ENCODE results near the gene DOCK10. TPM values are rescaled to one million over a fixed set of nuclear protein-coding genes. Genes with fewer than 3 reads are reported as not detected.
"Not testable (repeated sequence)": the region's sequence is repeated elsewhere in the genome, so short reads cannot be mapped to it uniquely, and the experiment has no call there.

Gene DOCK10
- total RNA-seq, 1 donor from 2014 or later, result 50.7 TPM

DNA sequence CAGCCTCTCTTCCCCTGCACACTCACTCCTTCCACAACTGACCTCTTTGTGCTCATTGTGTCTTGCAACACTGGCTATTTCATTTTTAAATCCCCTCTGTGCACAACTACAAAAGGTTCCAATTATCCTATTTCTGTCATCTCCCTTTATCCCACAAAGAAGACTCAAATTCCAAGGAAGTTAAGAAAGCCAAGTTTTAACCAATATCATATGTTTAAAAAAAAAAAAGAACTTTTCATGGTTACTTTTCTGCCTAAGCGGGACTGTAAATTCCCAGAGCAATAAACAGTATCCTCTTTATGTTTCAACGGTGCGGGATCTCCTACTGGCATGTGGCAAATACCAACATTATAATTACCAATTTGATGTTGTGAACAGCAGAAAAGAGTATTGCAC lies 83.8 kb downstream of the DOCK10 start:
- DNase-seq (ENCODE audit: low spot score), result no peak
- peak; percentile 89 for ATAC-seq
- intact Hi-C loops (cut with DNase I), result no loop called here

DNA sequence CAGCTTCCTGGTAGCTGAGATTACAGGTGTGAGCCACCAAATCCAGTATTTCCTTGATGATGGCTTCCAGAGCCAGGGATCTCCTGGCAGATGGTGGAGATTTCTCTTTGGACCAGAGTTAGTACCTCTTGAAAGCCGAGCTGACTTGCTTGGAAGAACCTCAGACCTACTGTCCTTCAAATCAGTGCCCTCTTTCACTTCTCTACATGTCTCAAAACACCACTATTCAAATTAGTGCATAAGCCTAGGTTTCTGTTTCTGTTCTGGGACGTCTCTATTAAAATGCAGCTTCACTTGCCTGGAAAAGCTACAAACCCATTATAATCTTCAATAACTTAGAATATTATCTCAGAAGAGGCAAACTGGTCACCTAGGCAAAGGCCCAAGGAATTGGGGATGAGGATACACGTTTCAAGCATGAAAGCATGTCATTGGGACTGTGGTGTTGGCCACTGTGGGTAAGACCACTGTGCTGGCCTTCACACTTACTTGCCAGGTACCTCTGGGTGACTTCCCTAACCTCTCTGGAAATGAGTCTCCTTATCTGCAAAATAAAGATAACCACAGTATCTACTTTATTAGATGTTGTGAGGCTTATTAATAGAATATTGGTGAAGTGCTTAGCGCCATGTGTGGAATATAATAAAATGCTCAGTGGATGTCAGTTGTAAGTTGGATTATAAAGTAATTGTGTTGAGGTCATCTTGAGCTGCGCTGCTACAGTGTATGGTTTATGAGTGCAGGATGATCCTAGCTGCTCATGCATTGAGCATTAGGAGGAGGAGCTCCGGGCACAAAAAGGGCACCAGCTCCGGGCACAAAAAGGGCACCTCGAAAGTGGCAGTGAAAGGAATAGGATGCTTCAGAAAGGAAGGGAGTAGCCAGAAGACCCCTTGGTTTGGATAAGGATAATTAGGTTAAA lies 84.5 kb downstream of the DOCK10 start:
- intact Hi-C loops (cut with DNase I), result no loop called here

DNA sequence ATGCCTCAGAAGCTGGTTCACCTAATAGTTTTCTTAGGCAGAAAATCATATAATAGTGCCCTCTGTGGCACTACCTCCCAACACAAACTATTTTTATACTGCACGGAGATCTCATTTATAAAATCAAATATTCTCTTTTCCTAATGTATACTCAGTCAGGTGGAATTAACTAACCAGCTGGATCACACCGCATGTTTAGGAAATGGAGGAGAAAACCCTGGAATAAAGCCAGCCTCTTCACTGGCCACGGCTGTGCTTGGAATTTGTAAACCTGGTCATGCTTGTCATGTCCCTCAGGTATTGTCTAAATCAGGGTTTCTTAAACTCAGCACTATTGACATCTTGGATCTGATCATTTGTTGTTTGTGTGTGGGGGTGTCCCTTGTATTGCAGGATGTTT lies 85.6 kb downstream of the DOCK10 start:
- no peak for ATAC-seq
- intact Hi-C loops (cut with DNase I), result no loop called here
- DNase-seq (ENCODE audit: low spot score), result no peak

More for the DNA sequence above, 84.5 kb downstream of the DOCK10 start:
- DNase-seq (ENCODE audit: low spot score) (no peak), ATAC-seq (peak; percentile 46)

DNA sequence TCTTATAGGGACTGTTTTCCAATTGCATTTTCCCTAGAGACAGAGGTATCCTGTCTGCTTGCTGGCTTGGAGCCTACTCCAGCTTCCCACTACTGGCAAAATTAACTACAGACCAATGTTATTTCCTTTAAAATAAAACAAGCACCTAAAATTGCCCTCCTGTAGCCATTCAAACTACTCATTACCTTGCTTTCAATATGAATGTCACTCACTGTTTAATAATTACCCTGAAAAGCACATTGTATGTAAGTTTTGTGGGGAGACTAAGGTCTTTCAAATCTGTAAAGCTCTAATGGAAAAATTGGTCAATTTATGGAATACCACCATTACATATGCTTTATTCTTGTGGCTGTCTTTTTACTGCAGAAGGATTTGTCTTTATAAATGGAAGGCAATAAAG lies 87.3 kb downstream of the DOCK10 start:
- intact Hi-C loops (cut with DNase I), result no loop called here
- no peak for ATAC-seq

DNA sequence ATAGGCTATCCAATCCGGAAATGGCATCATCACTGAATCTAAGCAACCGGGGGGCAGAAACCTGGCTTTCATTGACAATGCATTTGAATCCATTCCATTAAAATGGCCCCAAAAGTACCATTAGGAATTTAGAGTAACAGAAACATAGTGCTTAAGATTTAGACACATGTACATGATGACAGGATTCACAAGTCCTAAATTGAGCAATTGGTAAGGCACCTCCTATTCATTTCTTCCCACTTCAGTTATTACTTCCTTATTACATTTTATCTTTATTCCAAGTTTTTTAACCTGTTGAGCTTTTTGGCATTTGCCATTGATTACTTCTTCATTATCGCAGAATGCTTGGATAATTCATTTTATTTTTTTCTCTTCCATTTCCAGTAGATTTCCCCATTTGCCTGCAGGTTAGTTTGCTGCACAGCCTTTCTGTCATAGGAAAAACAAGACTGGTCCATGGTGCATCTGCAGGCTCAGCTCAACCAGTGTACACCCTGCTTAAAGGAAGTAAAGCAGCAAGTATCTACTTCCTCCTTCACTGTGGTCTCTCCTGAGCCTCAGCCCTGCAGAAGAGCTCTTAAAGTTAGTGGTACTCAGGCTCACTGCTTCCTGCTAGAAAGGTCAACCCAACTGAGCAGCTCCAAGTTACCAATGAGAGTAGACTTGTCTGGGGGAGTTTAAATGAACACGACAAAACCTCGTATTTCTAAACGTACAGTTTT lies 89.2 kb downstream of the DOCK10 start:
- intact Hi-C loops (cut with DNase I), result no loop called here
- ATAC-seq (peak; percentile 66), DNase-seq (ENCODE audit: low spot score) (no peak)

More for the DNA sequence above, 87.3 kb downstream of the DOCK10 start:
- no peak for DNase-seq (ENCODE audit: low spot score)

DNA sequence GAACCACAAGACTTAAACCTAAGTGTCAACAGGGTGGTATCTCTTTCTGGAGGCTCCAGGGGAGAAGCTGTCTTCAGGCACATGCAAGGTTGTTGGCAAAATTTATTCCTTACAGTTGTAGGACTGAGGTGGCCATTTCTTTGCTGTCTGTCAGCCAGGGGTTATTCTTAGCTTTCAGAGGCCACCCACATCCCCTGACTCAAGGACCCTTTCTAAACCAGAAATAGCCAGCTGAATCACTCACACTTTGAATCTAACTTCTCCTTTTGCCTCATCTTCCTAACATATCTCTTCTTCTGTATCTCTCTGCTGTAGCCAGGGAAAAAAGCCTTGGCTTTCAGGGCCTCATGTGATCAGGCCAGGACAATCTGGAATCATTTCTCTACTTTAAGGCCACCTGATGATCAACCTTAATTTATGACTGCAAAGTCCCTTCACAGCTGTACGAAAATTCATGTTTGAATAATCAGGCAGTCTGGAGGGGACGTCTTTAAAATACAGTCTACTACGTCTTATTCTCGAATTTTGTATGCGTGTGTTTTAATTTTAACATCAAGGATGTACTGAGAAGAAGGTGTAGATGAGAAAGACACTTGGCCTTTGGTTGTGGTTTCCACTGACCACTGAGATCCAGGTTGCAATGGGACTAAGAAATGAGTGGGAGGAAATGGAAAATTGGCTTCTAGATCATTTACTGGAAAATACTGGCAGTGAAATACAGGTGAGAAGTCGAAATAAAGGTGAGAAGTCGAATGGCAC lies 90.4 kb downstream of the DOCK10 start:
- intact Hi-C loops (cut with DNase I), result no loop called here
- DNase-seq (ENCODE audit: low spot score) (no peak), ATAC-seq (no peak)

DNA sequence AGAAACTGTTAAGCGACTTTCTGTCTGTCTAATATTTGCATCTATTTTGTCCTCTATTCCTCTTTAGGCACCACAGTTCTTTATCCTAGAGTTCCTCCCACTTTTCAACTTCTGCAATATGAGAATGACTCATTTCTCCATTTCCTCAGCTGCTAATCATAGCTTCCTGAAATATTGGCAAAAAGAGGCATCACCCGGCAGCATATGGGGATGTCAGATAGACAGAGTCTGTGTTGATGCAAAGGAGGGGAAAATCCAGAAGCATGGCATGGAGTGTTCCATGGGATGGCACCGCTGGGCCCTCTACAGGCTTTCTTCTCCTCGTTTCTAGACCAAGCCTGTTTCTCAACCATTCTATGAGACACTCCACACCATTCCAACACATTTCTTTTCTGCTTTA lies 93.4 kb downstream of the DOCK10 start:
- intact Hi-C loops (cut with DNase I), result no loop called here
- no peak for DNase-seq (ENCODE audit: low spot score)
- peak; percentile 57 for ATAC-seq

DNA sequence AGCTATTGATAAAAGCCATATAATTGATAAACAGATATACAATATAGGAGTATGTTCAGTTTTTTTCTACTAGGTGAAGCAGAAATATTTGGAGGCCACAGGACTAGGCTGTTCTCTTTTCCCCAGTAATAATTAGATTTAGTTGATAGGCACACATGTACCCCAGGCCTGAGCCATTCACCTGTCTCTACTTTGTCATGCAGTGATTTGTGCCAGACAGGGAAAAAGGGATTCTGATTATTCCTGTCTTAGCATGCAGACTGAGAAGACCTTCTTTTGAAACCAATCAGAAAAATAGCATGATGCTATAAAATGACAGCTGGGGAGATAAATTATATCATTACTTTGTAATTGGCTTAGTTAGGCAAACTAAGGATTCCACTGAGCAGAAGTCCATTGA lies 94.3 kb downstream of the DOCK10 start:
- intact Hi-C loops (cut with DNase I), result no loop called here
- no peak for DNase-seq (ENCODE audit: low spot score)
- no peak for ATAC-seq

DNA sequence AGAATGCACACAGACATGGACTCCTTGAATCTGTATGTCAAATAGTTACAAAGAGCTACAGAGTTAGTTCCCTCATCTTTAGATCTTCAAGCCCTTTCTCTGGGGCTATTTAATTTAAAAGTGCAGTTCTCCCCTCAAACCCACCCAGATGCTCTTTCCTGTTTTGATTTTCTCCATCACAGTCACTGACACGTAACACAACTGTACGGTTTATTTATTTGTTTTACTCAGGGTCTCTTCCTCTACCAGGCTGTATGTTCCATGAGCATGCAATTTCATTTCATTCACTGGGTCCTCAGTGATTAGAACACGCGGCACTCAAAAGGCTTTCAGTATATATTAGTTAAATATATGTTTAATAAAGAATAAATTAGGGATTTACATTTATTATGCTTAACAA lies 94.7 kb downstream of the DOCK10 start:
- DNase-seq (ENCODE audit: low spot score) (no peak), ATAC-seq (no peak)
- intact Hi-C loops (cut with DNase I), result no loop called here

DNA sequence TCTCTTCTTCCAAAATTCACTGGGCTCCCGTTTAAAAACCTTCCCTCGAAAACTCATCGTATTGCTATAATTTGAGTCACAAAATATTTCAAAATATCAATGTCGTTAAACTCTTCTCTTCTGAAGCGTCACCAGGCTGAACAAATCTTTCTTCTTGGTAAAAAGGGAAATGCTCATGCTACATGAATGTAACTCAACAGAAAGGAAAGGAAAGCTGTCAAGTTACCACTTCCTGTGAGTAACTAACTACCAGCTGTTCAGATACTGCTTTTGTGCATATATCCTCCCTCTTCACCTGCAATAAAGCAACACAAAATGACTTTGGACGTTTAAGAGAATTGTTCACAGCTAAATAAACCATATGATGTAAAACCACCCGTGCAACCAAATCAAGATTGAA lies 95.4 kb downstream of the DOCK10 start:
- intact Hi-C loops (cut with DNase I), result no loop called here
- ATAC-seq (no peak), DNase-seq (ENCODE audit: low spot score) (no peak)

DNA sequence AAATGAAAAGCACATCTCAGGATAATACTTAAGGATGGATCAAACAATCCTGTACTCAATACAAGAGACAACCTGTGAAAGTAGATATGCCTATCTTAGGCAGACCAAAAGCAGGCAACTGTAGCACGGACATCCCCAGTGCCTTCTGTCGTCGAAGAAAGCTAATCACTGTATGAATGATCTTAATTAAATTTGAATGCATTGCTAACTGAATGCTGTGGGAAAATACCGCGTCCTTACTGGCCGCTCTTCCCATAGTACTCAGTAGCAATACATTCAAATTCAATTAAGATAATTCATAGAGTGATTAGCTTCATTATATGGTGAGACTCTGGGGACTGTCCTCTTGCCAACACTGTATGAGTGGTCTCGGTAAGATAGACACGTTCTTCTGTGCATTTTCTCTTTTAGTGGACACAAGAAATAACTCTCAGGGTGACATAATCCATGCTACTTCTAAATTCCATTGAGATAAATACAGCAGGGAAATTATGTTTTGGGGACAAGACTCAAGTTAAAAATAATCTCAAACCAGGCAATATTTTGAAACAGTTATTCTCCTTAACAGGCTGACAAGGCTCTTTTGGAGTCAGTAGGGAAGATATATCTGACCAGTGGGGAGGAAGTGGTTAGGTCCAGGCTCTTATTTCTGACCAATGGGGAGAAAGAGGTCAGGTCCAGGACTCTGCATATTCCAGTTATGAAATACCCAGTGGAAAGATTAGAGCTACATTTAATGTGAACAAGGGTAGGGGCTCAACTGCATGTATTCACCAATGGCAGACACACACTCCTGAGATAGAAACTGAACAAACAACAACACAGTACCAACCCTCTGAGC lies 97.3 kb downstream of the DOCK10 start:
- intact Hi-C loops (cut with DNase I), result no loop called here
- ATAC-seq (peak; percentile 74), DNase-seq (ENCODE audit: low spot score) (no peak)

DNA sequence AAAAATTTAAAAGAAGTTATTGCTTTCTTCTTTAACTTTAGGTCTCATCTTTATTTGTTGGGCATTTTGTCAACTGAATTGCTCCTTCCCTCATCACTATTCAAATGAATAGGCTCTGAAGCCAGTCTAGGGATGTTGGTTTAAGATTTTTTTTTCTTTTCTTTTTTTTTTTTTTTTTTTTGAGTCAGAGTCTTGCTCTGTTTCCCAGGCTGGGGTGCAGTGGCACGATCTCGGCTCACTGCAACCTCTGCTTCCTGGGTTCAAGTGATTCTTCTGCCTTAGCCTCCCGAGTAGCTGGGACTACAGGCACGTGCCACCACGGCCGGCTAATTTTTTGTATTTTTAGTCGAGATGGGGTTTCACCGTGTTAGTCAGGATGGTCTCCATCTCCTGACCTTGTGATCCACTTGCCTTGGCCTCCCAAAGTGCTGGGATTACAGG lies 98.6 kb downstream of the DOCK10 start:
- DNase-seq (ENCODE audit: low spot score); ATAC-seq; intact Hi-C loops (cut with DNase I): not testable (repeated sequence)

DNA sequence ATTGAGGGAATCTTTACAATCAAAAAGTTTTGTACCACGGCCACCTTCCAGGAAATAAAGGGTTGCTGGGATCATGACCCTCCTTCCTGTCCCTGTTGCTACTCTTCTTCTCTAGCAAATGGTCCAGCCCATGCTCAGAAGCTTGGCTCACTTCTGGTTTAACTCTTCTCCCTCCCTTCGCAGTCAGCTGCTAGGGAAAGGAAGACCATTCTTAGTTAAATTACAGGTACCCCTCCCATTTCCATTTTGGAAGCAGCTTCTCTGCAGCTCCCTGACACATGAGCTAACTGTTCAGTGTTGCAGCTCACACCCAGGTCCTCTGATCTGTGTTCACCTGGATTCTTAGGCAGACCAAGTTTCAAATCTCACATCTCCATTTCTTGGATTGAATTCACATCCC lies 100.3 kb downstream of the DOCK10 start:
- DNase-seq (ENCODE audit: low spot score) (no peak), ATAC-seq (no peak)
- intact Hi-C loops (cut with DNase I), result no loop called here

DNA sequence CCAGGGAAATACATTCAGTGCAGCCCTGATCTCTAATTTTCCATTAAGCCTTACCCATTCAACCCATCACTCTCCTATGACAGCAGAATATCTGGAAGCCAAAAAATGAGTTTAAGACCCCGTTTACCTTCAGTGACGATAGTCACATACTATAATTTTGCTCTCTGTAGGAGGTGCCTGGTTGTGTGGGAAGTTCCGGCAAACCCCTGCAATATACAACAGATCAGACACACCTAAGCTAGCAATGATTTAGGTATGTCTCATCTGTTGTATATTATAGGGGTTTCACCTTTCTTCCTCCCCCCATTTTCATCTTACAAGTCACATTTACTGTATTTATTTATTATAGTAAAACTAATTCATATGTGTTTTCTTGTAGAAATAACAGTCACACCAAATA lies 101.7 kb downstream of the DOCK10 start:
- intact Hi-C loops (cut with DNase I), result no loop called here
- no peak for ATAC-seq
- DNase-seq (ENCODE audit: low spot score), result no peak

DNA sequence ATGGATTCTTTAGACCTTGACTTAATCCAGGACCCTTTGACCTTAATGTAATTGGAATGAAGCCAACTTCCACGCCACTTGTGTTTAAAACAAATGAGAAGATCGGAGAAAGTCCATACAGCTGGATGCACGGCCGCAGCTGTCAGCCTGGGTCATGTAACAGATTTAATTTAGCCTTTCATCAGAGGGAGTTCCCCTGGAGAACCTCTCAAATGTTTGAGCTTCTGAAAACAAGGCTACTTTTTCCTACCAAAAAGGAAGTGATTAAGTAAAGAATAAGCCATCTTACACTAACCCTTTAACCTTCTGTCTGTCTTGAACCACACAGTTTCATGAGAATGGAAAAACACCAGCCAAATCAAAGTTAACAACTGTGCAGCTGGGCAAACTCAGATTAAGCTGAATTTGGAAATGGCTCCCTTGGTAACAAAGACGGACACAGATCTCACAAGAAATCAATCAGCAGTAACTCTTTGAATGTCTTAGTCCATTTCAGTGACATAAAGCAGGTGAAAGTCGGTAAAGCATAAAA lies 103.6 kb downstream of the DOCK10 start:
- DNase-seq (ENCODE audit: low spot score) (no peak), ATAC-seq (peak; percentile 63)
- intact Hi-C loops (cut with DNase I), result no loop called here

DNA sequence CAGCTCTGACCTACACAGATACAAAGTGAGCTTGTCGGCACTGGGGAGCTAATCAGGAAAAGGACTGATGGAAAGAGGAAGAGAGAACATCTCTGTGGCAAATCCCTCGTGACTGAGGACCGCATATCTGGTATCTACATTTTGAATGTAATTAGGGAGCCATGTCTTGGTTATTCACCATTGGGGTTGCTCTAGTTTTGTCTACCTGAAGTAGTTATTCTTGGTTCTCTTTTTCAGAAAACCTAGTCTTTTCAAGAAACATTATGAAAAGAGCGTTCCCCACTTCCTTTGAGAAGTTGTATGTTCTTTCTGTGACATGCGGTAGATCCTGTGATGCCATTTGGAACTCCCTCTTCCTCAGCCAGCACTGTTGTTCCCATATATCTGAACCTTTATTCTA lies 104.4 kb downstream of the DOCK10 start:
- intact Hi-C loops (cut with DNase I), result no loop called here
- ATAC-seq (no peak), DNase-seq (ENCODE audit: low spot score) (no peak)

DNA sequence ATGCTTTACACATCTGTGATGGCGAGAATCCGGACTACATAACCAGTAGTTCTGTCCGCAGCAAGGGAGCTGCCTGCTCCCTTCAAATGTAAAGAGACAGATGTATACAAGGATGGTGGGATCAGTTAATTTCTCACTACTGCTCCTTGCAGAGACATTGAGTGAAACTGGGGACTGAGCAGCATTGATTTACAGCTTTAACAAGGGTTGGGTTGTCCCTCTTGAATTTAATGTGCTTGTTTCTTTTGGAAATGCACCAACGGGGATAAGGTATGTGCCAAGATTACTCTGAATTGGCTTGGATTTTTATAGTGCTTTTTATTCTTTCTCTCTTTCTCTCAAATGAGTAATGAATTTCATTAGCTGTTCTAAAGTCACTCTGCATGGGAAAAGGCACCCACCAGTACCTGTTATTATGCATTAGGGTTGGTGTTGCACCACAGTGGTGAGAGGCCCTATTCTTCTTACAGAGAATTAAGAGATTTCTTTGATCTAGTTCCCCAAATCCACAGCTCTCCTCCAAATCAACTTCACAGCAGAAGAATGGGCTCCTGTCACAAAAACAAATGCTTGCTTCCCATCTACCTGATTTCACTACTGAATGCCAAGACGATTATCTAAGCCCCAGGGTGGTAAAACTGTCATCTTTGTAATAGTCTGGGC lies 107.6 kb downstream of the DOCK10 start:
- peak; percentile 44 for ATAC-seq
- intact Hi-C loops (cut with DNase I), result no loop called here
- DNase-seq (ENCODE audit: low spot score), result no peak

DNA sequence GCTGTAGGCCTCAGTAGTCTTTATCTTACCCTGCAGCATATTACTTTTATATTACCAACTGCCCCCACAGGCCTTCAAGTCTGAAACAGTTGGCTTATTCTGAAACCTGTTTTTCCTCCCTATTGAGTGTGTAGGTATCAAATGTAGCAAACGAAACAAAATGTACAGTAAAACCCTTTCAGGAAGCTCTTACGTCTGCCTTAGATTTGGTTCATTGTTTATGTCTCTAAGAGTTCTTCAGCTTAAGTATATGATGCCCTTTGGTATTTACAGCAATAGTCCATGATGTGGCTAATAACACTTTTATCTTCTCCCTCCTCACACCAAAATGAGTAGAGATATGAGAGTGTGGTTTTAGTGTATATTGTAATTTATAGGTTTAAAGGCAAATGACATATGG lies 108.8 kb downstream of the DOCK10 start:
- DNase-seq (ENCODE audit: low spot score) (no peak), ATAC-seq (no peak)
- intact Hi-C loops (cut with DNase I), result no loop called here

Data from sciatic nerve (tissue), 2 donors.